AG09309 (cell line): Measurements from ENCODE around the gene SEMA3C.

Experiments used
- DNase-seq: peaks from one replicate; pipeline ENCODE4 v3.0.0-alpha.2; 2010; ENCODE audit warnings: low read depth
- H3K4me3 ChIP-seq: 2 replicates; pipeline ENCODE4 v1.5.1; 2011; ENCODE audit warnings: mild to moderate bottlenecking, low read depth, low read length, moderate library complexity; ENCODE audit not compliant: control insufficient read depth
- CTCF ChIP-seq: IDR thresholded peaks from 2 replicates; pipeline ENCODE4 v1.5.1; 2011; ENCODE audit warnings: mild to moderate bottlenecking, low read depth, low read length, inconsistent platforms; ENCODE audit not compliant: insufficient read depth, control insufficient read depth; ENCODE audit errors: missing control alignments

SEMA3C gene

GRCh38 chr7:80890426-80891258, 28.2 kb downstream of the SEMA3C start:
- no peak for DNase-seq
- no peak overlapping the region for H3K4me3 ChIP-seq
- TF ChIP-seq CTCF: no peak

- no peak for DNase-seq
- no peak for TF ChIP-seq CTCF
- no peak overlapping the region for H3K4me3 ChIP-seq
Observed at GRCh38 chr7:80889525-80889924, 29.3 kb downstream of the SEMA3C start.

- TF ChIP-seq CTCF: no peak
- DNase-seq: no peak
- no peak overlapping the region for H3K4me3 ChIP-seq
Observed at GRCh38 chr7:80885757-80886156, 33.1 kb downstream of the SEMA3C start.

GRCh38 chr7:80884511-80885195, 34.2 kb downstream of the SEMA3C start:
- no peak for TF ChIP-seq CTCF
- no peak for DNase-seq
- no peak overlapping the region for H3K4me3 ChIP-seq

- H3K4me3 ChIP-seq: no peak overlapping the region
- peak; percentile 99 for DNase-seq
- TF ChIP-seq CTCF: no peak
Observed at GRCh38 chr7:80883154-80884025, 35.5 kb downstream of the SEMA3C start.

- DNase-seq: no peak
- no peak for TF ChIP-seq CTCF
Observed at GRCh38 chr7:80882213-80882801, 36.5 kb downstream of the SEMA3C start.

More at GRCh38 chr7:80882213-80882801, 36.5 kb downstream of the SEMA3C start:
- H3K4me3 ChIP-seq: no peak overlapping the region
